Suprapubic skin (tissue), 4 donors: Measurements from ENCODE around the gene BCL10. TPM values are rescaled to one million over a fixed set of nuclear protein-coding genes. Genes with fewer than 3 reads are reported as not detected.
A peak's percentile ranks its signal among the peaks of the same experiment; 100 is the strongest.

ENCODE experiments used
- DNase-seq, 2 donors: peaks; one replicate each; pipeline ENCODE4 v3.0.0-alpha.2; 2019; ENCODE audit warnings: low spot score in 2 of 2
- H3K27ac ChIP-seq: fragments of 200-600 bp; sonication (generic); one replicate; pipeline ENCODE4 v1.5.1; 2019
- H3K27me3 ChIP-seq: fragments of 200-600 bp; sonication (generic); one replicate; pipeline ENCODE4 v1.5.1; 2019
- H3K36me3 ChIP-seq: fragments of 200-600 bp; sonication (generic); one replicate; pipeline ENCODE4 v1.5.1; 2019
- H3K4me1 ChIP-seq: fragments of 200-600 bp; sonication (generic); one replicate; pipeline ENCODE4 v1.5.1; 2019
- H3K4me3 ChIP-seq: fragments of 200-600 bp; sonication (generic); one replicate; pipeline ENCODE4 v1.5.1; 2019; ENCODE audit warnings: mild to moderate bottlenecking
- H3K9me3 ChIP-seq: fragments of 200-600 bp; sonication (generic); one replicate; pipeline ENCODE4 v1.5.1; 2019
- EP300 ChIP-seq: sonication (generic); formaldehyde crosslinking; IDR thresholded peaks from one replicate; pipeline ENCODE4 v1.6.1; 2017; ENCODE audit warnings: antibody characterized with exemption
- POLR2A ChIP-seq, 2 donors: fragments of 450-650 bp; IDR thresholded peaks; one replicate each; pipeline ENCODE4 v1.6.1; 2017; ENCODE audit warnings: antibody characterized with exemption in 2 of 2, mild to moderate bottlenecking in 2 of 2, moderate library complexity in 2 of 2
- POLR2AphosphoS5 ChIP-seq, 3 donors: sonication (generic); formaldehyde crosslinking; IDR thresholded peaks; one replicate each; pipeline ENCODE4 v1.6.1; 2017; ENCODE audit warnings: antibody characterized with exemption in 3 of 3
- WGBS: methylation state at CpG from one replicate; pipeline ENCODE4 v1.1.5; 2018; 5-methylcytosine and 5-hydroxymethylcytosine counted together
- total RNA-seq, 4 donors: library from RNA; depleted of rRNA; stranded (reverse); fragments of >200 nt; gene quantifications; one replicate each; pipeline ENCODE4 v1.1.0, GENCODE V29; 2016
- TF ChIP-seq, protein P1 (sequence below), 2 donors: fragments of 200-600 bp in 1 of 2; fragments of 450-650 bp in 1 of 2; sonication (generic) in 1 of 2; IDR thresholded peaks; one replicate each; pipeline ENCODE4 v1.5.1; 2016 to 2019; ENCODE audit warnings: antibody characterized with exemption in 2 of 2, mild to moderate bottlenecking in 1 of 2, moderate library complexity in 1 of 2

BCL10 gene
- total RNA-seq, 4 donors from 2014 or later: 19.9 to 34.1 (median 30.7) TPM

DNA sequence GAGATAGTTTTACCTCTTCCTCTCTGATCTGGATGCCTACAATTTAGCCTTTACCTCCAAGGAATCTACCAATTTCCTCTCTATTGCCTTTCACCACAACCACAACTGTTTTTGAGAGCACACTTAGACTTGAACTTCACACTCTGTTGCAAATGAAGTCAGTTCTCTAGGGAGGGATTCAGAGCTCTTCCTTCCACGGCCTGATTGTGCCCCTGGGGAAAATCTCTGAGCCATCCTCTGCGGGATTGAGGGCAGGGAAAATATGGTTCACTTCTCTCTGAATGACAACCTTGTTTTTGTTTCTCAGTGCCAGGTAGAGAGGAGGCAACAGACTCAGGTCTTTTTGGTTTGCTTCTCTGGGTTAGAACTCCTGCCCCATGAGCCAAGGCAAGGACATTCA is 35.4 kb upstream of the BCL10 start:
- peaks cover 29% of the 10 kb centered on the region for H3K4me1 ChIP-seq
- TF ChIP-seq, protein P1, sequence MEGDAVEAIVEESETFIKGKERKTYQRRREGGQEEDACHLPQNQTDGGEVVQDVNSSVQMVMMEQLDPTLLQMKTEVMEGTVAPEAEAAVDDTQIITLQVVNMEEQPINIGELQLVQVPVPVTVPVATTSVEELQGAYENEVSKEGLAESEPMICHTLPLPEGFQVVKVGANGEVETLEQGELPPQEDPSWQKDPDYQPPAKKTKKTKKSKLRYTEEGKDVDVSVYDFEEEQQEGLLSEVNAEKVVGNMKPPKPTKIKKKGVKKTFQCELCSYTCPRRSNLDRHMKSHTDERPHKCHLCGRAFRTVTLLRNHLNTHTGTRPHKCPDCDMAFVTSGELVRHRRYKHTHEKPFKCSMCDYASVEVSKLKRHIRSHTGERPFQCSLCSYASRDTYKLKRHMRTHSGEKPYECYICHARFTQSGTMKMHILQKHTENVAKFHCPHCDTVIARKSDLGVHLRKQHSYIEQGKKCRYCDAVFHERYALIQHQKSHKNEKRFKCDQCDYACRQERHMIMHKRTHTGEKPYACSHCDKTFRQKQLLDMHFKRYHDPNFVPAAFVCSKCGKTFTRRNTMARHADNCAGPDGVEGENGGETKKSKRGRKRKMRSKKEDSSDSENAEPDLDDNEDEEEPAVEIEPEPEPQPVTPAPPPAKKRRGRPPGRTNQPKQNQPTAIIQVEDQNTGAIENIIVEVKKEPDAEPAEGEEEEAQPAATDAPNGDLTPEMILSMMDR (IDR thresholded peaks at IDR 0.05): no peak
- no peak for TF ChIP-seq POLR2A (IDR thresholded peaks at IDR 0.05)

DNA sequence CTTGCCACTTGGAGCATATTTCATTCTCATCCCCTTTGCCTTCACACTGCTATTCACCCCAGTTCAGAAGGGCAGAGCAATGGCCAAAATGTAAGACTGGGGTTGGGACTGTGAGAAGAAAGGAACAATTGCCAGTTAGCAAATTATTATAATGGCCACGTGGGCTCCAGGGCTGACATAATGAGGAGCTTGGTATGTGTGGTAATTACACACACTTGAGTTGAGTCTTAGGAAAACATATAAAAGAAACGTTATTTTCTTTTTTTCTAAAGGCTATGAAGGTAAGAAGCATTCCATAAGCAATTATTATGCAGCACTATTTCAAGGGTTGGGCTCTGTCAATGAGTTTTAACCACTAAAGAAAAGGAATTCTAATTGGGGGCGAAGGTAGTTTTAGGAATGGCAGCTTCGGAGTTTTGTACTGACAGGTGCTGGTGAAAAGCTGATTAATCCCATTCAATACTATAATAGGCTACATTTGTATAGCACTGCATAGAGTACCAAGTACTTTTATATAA is 32.5 kb upstream of the BCL10 start:
- 74% methylated on average over 4 of the region's 4 CpGs for WGBS
- no peaks in the 10 kb centered on the region for H3K9me3 ChIP-seq
- no peaks in the 10 kb centered on the region for H3K36me3 ChIP-seq
- H3K27me3 ChIP-seq: no peaks in the 10 kb centered on the region
- H3K27ac ChIP-seq: no peak overlapping the region
- TF ChIP-seq, protein P1 (IDR thresholded peaks at IDR 0.05): no peak
- TF ChIP-seq POLR2A (IDR thresholded peaks at IDR 0.05): no peak
- TF ChIP-seq EP300: no peak
- TF ChIP-seq POLR2AphosphoS5 (IDR thresholded peaks at IDR 0.05): no peak
- peaks cover 15% of the 10 kb centered on the region for H3K4me1 ChIP-seq
- no peak for DNase-seq
- no peak overlapping the region for H3K4me3 ChIP-seq

More for the DNA sequence above, 35.4 kb upstream of the BCL10 start:
- no peak overlapping the region for H3K4me3 ChIP-seq
- no peak for DNase-seq
- no peaks in the 10 kb centered on the region for H3K27me3 ChIP-seq
- H3K36me3 ChIP-seq: no peaks in the 10 kb centered on the region
- no peaks in the 10 kb centered on the region for H3K9me3 ChIP-seq
- H3K27ac ChIP-seq: no peak overlapping the region
- 68% methylated on average over 2 of the region's 2 CpGs for WGBS

DNA sequence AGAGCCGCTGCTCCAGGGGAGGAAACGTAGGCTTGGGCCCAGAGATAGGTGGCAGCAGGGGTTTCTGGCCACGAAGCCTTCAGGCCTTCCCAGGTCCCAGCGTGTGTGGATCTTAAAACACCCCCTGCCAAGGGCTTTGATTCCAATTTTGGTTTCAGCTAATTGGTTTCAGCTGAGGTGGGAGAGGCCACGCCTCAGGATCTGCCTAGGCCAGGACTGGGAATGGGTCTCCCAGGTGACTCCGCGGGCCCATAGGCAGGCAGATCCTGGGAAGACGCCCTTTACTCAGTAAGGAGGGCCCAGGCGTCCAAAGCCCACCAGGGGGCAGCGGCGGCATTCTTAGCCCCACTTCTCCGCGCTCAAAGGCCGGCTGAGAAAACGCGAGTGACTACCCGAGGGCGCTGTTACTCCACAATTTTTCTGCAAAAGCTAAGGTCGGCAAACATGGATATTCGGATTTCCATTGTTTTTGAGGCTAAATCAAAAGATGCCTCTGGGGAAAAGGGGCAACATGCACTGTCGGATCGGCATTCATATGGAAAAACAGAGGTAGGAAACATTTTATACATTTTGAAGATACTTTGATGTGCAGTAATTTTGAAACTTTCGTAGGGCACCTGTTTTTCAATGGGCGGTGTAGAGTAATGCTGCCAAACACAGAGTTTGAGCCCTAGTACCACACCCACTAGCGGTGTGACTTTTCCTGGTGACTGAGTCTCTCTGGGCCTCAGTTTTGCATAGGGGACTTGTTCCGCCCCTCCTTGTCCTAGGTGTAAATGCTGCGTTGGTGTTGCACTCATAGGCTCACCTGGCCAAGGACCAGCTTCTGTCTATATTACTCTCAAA is 31.8 kb upstream of the BCL10 start:
- no peaks in the 10 kb centered on the region for H3K9me3 ChIP-seq
- WGBS: 23% methylated on average over 22 of the region's 27 CpGs
- no peaks in the 10 kb centered on the region for H3K36me3 ChIP-seq
- DNase-seq: peak; percentile 92
- H3K4me1 ChIP-seq: peaks cover 10% of the 10 kb centered on the region
- no peak overlapping the region for H3K27ac ChIP-seq
- TF ChIP-seq, protein P1 (IDR thresholded peaks at IDR 0.05): peak; percentile 91 to 96
- TF ChIP-seq POLR2AphosphoS5 (IDR thresholded peaks at IDR 0.05): peak in 1 of 3 donors; percentile 75
- TF ChIP-seq EP300: no peak
- no peak for TF ChIP-seq POLR2A (IDR thresholded peaks at IDR 0.05)
- no peaks in the 10 kb centered on the region for H3K27me3 ChIP-seq
- no peak overlapping the region for H3K4me3 ChIP-seq

DNA sequence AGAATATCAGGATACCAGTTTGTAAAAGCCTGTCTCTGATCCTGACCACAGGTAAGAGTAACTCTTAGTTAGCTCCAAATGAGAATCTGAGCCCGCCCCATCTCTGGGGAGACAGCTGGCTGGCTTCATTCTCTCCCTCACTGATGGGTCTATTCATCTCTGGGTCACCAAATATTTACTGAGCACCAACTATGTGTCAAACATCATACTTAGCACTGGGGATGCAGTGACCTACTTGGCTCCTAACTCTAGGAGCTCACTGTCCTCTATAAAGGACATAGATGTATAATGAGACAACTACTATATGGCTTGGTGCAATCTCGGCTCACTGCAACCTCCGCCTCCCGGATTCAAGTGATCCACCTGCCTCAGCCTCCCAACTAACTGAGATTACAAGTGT is 29.8 kb upstream of the BCL10 start:
- Histone ChIP-seq H3K27me3 (no peaks in the 10 kb centered on the region), H3K9me3 (no peaks in the 10 kb centered on the region), H3K27ac (no peak overlapping the region), H3K36me3 (no peaks in the 10 kb centered on the region), H3K4me3 (no peak overlapping the region), H3K4me1 (peaks cover 10% of the 10 kb centered on the region)
- 97% methylated on average over 4 of the region's 4 CpGs for WGBS
- DNase-seq: no peak
- TF ChIP-seq POLR2A (IDR thresholded peaks at IDR 0.05) (no peak), POLR2AphosphoS5 (IDR thresholded peaks at IDR 0.05) (no peak), EP300 (no peak)
- TF ChIP-seq, protein P1 (IDR thresholded peaks at IDR 0.05): no peak

DNA sequence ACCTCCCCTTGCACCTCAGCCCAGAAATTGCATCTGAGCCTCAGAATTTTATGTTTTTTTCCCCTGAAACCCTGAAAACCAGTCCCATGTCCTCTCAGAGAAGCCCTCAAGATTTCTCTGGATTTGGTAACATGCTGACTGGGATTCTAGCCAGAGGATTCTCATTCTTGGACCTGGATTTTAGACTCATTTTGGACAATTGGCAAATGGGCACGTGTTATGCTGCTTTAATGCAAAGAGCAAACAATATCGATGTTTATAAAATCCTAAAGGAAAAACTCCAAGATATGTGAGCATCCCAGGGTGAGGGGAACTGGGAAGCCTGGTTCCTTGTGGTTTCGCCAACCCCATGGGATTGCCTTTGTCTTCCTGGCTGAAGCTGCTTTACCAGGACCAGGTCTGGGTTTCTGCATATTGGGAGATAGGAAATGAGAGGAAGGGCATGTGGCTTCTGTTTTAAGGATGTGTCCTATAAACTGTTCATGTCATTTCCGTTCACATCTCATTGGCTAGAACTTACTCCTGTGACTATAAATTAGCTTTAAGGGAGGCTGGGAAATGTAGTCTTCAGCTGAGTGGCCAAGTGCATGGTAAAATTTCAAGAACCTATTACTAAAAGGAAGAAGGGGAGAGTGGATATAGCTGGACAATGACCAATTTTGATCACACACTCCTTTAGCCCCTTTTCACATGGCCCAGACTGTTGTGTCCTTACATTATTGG is 27.2 kb upstream of the BCL10 start:
- no peak for TF ChIP-seq EP300
- no peak for TF ChIP-seq POLR2A (IDR thresholded peaks at IDR 0.05)
- no peak for TF ChIP-seq POLR2AphosphoS5 (IDR thresholded peaks at IDR 0.05)
- TF ChIP-seq, protein P1 (IDR thresholded peaks at IDR 0.05): no peak
- H3K4me3 ChIP-seq: no peak overlapping the region
- H3K36me3 ChIP-seq: no peaks in the 10 kb centered on the region
- peaks cover 13% of the 10 kb centered on the region for H3K4me1 ChIP-seq
- no peaks in the 10 kb centered on the region for H3K9me3 ChIP-seq
- DNase-seq: no peak
- WGBS: 59% methylated on average over 4 of the region's 4 CpGs
- no peaks in the 10 kb centered on the region for H3K27me3 ChIP-seq
- no peak overlapping the region for H3K27ac ChIP-seq
